ENCODE data around the gene NPEPPS.
"Not testable (repeated sequence)": the region's sequence is repeated elsewhere in the genome, so short reads cannot be mapped to it uniquely, and the experiment has no call there.

Gene NPEPPS

GRCh38 chr17:47567261-47567660 lies 36.4 kb downstream of the NPEPPS start:
- not testable (repeated sequence) for DNase-seq

GRCh38 chr17:47572561-47572960 lies 41.7 kb downstream of the NPEPPS start:
- DNase-seq: not testable (repeated sequence)

GRCh38 chr17:47582416-47582815 lies 51.5 kb downstream of the NPEPPS start:
- DNase-seq: not testable (repeated sequence)

DNA sequence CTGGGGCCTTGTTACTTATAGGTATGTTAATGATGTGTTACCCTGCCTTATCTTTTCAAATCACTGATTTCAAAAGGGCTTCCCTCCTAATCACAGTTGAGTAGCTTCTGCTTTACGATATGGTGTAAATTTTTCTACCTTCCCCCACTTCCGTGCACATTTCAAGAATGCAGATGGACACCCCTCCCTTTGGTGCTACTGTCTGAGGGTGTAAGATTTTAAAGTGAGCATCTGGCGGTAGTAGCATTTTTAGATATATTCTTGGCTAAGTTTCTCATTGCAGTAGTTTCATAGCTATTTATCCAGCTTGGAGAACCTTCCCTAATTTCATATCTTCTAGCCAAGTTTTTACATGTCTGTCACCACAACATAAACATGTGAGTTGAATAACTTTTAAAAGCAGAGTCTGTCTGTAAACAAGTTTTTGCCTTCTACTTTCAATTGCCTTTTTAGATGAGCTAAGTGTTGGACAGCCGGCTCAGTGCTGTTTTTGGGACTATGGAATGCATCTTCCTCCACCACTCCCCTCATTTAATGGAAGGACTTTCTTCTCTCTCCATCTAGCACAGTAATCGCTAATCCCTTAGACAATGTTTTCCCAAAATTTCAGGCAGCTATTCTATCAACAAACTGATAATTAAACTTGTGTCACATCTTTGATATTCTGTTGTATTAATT lies 55.6 kb downstream of the NPEPPS start:
- DNase-seq: not testable (repeated sequence)

DNA sequence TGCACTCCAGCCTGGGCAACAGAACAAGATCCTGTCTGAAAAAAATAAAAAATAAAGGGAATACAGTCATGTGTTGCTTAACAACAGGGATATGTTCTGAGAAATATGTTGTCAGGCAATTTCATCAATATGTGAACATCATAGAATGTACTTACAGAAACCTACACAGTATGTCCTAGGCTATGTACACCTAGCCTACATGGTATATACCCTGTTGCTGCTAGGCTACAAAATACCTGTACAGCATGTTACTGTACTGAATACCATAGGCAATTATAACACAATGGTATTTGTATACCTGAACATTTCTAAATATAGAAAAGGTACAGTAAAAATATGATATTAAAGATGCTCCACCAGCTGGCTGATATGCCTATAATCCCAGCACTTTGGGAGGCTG lies 62.6 kb downstream of the NPEPPS start:
- not testable (repeated sequence) for DNase-seq

GRCh38 chr17:47603830-47604597 lies 73.1 kb downstream of the NPEPPS start:
- no peak for DNase-seq

- DNase-seq: no peak
These were observed 73.7 kb downstream of the NPEPPS start for GRCh38 chr17:47604598-47604927.

- DNase-seq: no peak
These were observed 74.1 kb downstream of the NPEPPS start for GRCh38 chr17:47605011-47605410.

- DNase-seq: no peak
These were observed 76.6 kb downstream of the NPEPPS start for GRCh38 chr17:47607481-47607880.

GRCh38 chr17:47611372-47612350 lies 80.8 kb downstream of the NPEPPS start:
- no peak for DNase-seq

GRCh38 chr17:47615766-47616424 lies 85.0 kb downstream of the NPEPPS start:
- DNase-seq: peak; percentile 77

DNA sequence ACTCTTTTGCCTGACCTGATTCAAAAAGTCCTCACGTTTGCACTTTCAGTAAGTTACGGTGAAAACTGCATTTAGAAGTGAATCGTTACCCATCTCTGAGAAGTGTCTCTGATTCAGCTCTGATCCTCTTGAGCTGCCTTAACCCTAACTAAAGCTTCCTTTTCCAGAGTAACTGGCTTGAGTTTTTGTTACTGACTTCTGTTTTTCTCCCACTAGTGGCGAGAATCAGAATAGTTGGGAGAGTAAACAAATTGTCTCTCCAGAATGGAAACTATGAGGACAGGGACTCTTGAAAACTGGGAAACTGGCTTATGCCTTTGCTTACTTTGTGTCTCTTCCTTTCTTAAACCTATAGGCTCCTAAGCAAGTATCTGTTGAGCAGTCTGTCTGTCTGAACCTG lies 87.5 kb downstream of the NPEPPS start:
- DNase-seq: peak; percentile 18

GRCh38 chr17:47620503-47621245 lies 89.8 kb downstream of the NPEPPS start:
- DNase-seq: no peak

- no peak for DNase-seq
These were observed 90.6 kb downstream of the NPEPPS start for GRCh38 chr17:47621293-47622179.

DNA sequence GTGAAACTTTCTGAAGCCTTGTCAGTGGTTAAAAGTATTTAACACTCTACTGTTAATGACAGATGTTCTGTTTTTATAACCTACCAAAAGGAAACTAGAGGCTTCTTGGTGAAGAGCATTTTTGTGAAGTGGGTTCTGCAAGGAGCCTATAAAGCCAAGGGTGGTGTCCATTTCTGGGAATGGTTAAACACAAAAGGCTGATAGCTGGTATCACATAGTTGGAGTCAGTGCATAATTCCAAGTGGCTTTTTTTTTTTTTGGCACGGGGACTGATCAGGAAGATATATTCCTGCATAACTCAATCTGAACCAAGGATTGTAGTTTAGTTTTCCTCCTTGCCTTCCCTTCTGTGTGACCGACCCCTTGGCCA lies 91.3 kb downstream of the NPEPPS start:
- DNase-seq: no peak

DNA sequence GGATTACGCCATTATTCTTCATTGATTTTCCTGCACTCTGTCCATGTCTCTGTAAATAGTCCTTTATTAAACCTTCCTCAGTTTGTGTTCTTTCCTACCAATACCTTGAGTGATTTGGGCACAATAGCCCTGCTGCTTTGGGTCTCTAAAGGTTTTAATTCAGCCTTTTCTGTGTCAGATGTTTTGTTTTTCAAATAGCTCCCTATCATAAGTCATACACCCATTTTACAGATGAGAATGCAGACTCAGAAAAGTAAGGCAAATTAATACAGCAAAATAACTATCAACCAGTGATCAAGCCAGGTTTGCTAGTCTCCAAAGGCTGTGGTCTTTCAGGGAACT lies 93.8 kb downstream of the NPEPPS start:
- DNase-seq: no peak

GRCh38 chr17:47628014-47628566 lies 97.2 kb downstream of the NPEPPS start:
- no peak for DNase-seq

- no peak for DNase-seq
These were observed 98.9 kb downstream of the NPEPPS start for GRCh38 chr17:47629826-47630225.

- peak; percentile 94 for DNase-seq
These were observed 99.7 kb downstream of the NPEPPS start for GRCh38 chr17:47630614-47631013.

GRCh38 chr17:47632991-47633390 lies 102.1 kb downstream of the NPEPPS start:
- DNase-seq: no peak

- no peak for DNase-seq
These were observed 103.1 kb downstream of the NPEPPS start for GRCh38 chr17:47633996-47634395.

Data from hematopoietic multipotent progenitor cell treated with erythropoietin and hydrocortisone succinate and interleukin-3 and kit ligand, for 8 days (in vitro differentiated cells).